ENCODE measurements around the gene TARS2.

TARS2 gene

DNA sequence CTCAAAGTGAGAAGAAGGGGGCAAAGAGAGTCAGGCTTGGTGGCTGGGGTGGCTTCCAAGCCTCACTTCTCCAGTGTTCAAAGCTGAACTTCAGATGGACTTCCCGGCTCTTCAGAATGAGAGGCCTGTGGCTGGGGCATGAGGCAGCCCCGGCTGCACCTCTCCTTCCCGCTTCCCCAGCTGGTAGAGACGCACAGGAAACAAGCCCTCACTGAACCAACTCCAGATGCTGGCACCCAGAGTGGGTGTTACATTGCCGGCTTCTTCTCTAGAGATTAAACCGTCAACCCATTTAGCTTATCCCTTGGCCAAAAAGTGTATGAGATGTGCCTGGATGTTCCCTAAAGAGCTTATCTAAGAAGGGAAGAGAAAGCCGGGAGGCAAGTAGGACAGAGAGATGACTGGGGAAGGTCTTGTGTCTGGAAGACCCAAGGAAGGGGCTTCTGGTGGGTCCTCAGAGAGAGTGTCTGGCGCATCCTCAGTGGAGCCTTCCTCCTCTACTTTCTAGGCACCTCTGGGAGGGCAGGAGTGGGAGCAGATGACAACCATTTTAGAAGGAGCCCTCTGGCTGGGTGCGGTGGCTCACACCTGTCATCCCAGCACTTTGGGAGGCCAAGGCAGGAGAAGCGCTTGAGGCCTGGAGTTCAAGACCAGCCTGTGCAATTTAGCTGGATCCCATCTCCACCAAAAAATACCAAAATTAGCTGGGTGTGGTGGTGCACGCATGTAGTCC, 64.0 kb downstream of the TARS2 start:
- Mint-ChIP-seq H3K36me3 (no peaks in the 10 kb centered on the region), H3K4me1 (peaks cover 35% of the 10 kb centered on the region), H3K4me3 (no peak overlapping the region), H3K27me3 (peaks cover 61% of the 10 kb centered on the region), H3K27ac (peak overlapping the region; percentile 25), H3K9me3 (no peaks in the 10 kb centered on the region)
- CTCF ChIA-PET = interaction anchor here (0.9 to 1.9 kb wide), 4 partner anchors 10 to 28 kb away, joined by 3 to 12 read pairs (median 4); partner anchors contain the start of gene MCL1
- DNase-seq = peak; percentile 39

DNA sequence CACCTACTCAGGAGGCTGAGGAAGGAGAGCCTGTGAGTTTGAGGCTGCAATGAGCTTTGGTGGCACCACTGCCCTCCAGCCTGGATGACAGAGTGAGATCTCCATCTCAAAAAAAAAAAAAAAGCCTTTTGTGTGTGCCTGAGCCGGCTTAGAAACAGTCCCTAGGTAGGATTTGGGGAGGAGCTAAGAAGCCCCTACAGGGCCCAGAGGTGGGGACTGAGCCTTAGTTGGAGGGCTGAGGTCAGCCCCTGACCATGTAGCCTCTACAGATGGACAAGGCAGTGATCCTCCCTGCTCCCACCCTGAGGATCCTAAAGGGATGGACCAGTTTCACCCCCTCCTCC, 64.5 kb downstream of the TARS2 start:
- Mint-ChIP-seq H3K27ac (no peak overlapping the region), H3K36me3 (no peaks in the 10 kb centered on the region), H3K4me3 (no peak overlapping the region), H3K27me3 (peaks cover 56% of the 10 kb centered on the region), H3K9me3 (no peaks in the 10 kb centered on the region), H3K4me1 (peaks cover 35% of the 10 kb centered on the region)
- CTCF ChIA-PET = interaction anchor here (0.9 to 1.9 kb wide), 3 partner anchors 9 to 27 kb away, joined by 3 to 12 read pairs (median 4); partner anchors contain the start of gene MCL1
- no peak for DNase-seq

DNA sequence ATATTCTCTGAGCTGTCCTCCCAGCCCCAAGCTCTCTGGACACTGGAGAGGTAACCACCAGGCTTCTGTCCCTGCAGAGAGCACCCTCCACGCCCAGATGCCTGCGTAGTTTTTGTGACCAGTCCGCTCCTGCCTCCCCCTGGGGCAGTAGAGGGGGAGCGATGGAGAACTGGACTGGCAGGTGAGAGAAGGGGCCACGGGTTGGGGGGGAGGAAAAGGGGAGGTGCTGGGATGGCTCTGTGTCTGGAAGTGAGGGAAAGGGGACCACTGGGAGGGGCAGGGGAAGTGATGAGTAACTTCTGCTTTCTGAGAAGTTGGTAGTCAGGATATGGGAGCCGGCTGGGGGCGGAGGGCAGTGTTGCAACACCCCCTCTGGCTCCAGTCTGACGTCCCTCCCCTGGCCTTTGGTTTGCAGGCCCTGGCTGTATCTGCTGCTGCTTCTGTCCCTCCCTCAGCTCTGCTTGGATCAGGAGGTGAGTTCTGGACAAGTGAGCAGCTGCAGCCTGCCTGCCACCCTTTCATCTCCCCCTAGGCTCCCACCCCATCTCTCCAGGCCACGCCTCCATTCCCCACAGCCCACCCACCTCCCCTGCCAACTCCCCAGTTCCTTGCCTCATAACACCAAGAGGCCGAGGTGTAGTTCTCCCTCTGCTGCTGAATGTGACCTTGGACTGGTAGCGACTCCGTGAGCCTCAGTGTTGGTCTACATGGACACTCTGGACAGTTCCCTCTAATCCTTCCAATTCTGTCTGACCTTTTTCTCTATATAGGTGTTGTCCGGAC, 65.1 kb downstream of the TARS2 start:
- H3K4me1 Mint-ChIP-seq = peaks cover 35% of the 10 kb centered on the region
- H3K36me3 Mint-ChIP-seq = no peaks in the 10 kb centered on the region
- H3K27ac Mint-ChIP-seq = no peak overlapping the region
- no peak overlapping the region for H3K4me3 Mint-ChIP-seq
- no peaks in the 10 kb centered on the region for H3K9me3 Mint-ChIP-seq
- DNase-seq = peak; percentile 48
- peaks cover 50% of the 10 kb centered on the region for H3K27me3 Mint-ChIP-seq
- CTCF ChIA-PET = interaction anchor here (0.9 to 1.9 kb wide), 2 partner anchors 8 to 24 kb away, joined by 3 to 12 read pairs; no protein-coding TSS in a partner anchor

DNA sequence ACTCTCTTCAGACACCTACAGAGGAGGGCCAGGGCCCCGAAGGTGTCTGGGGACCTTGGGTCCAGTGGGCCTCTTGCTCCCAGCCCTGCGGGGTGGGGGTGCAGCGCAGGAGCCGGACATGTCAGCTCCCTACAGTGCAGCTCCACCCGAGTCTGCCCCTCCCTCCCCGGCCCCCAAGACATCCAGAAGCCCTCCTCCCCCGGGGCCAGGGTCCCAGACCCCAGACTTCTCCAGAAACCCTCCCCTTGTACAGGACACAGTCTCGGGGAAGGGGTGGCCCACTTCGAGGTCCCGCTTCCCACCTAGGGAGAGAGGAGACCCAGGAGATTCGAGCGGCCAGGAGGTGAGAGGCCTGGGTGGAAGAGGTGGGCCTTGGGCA, 65.7 kb downstream of the TARS2 start:
- no peaks in the 10 kb centered on the region for H3K9me3 Mint-ChIP-seq
- H3K27me3 Mint-ChIP-seq = peaks cover 50% of the 10 kb centered on the region
- H3K36me3 Mint-ChIP-seq = no peaks in the 10 kb centered on the region
- no peak overlapping the region for H3K4me3 Mint-ChIP-seq
- no peak for DNase-seq
- CTCF ChIA-PET = no interaction called here
- H3K27ac Mint-ChIP-seq = no peak overlapping the region
- peaks cover 35% of the 10 kb centered on the region for H3K4me1 Mint-ChIP-seq

DNA sequence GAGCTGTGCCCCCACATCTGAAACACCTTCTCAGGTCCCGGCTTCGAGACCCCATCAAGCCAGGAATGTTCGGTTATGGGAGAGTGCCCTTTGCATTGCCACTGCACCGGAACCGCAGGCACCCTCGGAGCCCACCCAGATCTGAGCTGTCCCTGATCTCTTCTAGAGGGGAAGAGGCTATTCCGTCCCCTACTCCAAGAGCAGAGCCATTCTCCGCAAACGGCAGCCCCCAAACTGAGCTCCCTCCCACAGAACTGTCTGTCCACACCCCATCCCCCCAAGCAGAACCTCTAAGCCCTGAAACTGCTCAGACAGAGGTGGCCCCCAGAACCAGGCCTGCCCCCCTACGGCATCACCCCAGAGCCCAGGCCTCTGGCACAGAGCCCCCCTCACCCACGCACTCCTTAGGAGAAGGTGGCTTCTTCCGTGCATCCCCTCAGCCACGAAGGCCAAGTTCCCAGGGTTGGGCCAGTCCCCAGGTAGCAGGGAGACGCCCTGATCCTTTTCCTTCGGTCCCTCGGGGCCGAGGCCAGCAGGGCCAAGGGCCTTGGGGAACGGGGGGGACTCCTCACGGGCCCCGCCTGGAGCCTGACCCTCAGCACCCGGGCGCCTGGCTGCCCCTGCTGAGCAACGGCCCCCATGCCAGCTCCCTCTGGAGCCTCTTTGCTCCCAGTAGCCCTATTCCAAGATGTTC, 66.3 kb downstream of the TARS2 start:
- peaks cover 48% of the 10 kb centered on the region for H3K27me3 Mint-ChIP-seq
- no peak overlapping the region for H3K27ac Mint-ChIP-seq
- no peaks in the 10 kb centered on the region for H3K36me3 Mint-ChIP-seq
- H3K9me3 Mint-ChIP-seq = no peaks in the 10 kb centered on the region
- H3K4me1 Mint-ChIP-seq = peaks cover 32% of the 10 kb centered on the region
- CTCF ChIA-PET = no interaction called here
- H3K4me3 Mint-ChIP-seq = no peak overlapping the region
- DNase-seq = no peak

DNA sequence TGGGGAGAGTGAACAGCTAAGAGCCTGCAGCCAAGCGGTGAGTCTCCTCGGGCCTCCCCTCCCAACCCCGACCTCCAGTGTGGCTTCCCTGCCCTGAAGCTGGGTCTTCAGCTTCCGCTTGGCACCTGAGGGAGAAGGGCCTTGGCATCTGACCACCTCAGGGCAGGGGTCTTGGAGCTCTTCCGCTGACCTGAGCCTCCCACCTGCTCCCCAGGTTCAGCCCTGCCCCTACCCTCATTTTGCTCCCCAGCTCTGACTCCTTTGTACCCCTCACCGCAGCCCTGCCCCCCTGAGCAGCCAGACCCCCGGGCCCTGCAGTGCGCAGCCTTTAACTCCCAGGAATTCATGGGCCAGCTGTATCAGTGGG, 66.8 kb downstream of the TARS2 start:
- H3K36me3 Mint-ChIP-seq = no peaks in the 10 kb centered on the region
- H3K27ac Mint-ChIP-seq = no peak overlapping the region
- CTCF ChIA-PET = no interaction called here
- no peaks in the 10 kb centered on the region for H3K9me3 Mint-ChIP-seq
- H3K4me3 Mint-ChIP-seq = no peak overlapping the region
- peaks cover 44% of the 10 kb centered on the region for H3K27me3 Mint-ChIP-seq
- peaks cover 31% of the 10 kb centered on the region for H3K4me1 Mint-ChIP-seq
- DNase-seq = no peak

DNA sequence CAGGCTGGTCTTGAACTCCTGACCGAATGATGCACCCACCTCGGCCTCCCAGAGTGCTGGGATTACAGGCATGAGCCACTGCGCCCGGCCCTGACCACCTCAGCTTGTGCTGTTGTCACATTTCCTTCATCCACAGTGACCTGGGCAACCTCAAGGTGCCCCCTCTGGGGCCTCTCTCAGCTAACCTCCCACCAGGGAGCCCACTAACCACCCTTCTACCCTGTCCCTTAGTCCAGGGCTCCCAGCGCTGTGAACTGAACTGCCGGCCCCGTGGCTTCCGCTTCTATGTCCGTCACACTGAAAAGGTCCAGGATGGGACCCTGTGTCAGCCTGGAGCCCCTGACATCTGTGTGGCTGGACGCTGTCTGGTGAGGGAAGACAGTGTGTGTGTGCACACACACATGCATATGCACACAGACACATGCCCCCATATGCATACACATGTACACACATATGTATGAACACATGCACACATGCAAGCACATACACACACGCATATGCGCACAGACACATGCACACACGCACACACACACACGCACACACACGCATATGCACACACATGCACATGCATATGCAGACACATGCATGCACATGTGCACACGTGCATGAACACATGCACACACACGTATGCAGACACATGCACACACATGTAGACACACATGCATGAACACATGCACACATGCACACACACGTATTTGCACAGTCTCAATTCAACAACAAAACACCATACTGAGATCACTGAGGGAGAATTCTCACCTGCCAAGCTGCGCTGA, 68.2 kb downstream of the TARS2 start:
- peaks cover 33% of the 10 kb centered on the region for H3K4me1 Mint-ChIP-seq
- CTCF ChIA-PET = interaction anchor here (0.5 kb wide), 1 partner anchor 400 kb away, joined by 3 read pairs; no protein-coding TSS in a partner anchor

DNA sequence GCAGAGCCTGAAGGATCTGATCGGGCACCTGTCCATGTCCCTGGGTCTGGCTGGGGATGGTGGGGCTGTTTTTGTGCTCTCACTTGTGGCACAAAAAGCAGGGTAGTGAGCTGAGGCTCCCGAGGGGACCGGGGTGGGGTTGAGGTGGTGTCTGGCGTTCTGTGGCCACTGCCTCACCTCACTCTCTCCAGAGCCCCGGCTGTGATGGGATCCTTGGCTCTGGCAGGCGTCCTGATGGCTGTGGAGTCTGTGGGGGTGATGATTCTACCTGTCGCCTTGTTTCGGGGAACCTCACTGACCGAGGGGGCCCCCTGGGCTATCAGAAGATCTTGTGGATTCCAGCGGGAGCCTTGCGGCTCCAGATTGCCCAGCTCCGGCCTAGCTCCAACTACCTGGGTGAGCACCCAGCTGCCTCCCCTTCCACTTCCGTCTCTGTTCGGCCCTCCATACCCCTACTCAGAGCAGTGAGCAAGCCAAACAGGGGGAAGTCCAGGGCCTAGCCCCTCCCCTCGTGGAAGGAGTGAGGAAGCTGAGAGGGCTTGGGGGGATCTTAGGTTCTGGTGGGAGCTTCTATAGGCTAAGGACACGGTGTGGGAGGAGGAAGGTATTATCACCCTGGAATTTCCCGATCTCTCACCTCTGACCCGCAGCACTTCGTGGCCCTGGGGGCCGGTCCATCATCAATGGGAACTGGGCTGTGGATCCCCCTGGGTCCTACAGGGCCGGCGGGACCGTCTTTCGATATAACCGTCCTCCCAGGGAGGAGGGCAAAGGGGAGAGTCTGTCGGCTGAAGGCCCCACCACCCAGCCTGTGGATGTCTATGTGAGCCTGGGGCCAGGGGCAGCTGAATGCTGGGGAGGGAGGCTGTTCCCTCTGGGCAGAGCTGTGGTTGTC, 69.0 kb downstream of the TARS2 start:
- Mint-ChIP-seq H3K4me3 (no peak overlapping the region), H3K27ac (no peak overlapping the region), H3K4me1 (peaks cover 33% of the 10 kb centered on the region), H3K36me3 (no peaks in the 10 kb centered on the region), H3K9me3 (no peaks in the 10 kb centered on the region), H3K27me3 (peaks cover 25% of the 10 kb centered on the region)
- CTCF ChIA-PET = interaction anchor here (0.5 kb wide), 1 partner anchor 399 kb away, joined by 3 read pairs; no protein-coding TSS in a partner anchor
- DNase-seq = no peak

More for the DNA sequence above, 68.2 kb downstream of the TARS2 start:
- Mint-ChIP-seq H3K36me3 (no peaks in the 10 kb centered on the region), H3K27me3 (peaks cover 33% of the 10 kb centered on the region), H3K4me3 (no peak overlapping the region), H3K27ac (no peak overlapping the region), H3K9me3 (no peaks in the 10 kb centered on the region)
- DNase-seq = no peak

DNA sequence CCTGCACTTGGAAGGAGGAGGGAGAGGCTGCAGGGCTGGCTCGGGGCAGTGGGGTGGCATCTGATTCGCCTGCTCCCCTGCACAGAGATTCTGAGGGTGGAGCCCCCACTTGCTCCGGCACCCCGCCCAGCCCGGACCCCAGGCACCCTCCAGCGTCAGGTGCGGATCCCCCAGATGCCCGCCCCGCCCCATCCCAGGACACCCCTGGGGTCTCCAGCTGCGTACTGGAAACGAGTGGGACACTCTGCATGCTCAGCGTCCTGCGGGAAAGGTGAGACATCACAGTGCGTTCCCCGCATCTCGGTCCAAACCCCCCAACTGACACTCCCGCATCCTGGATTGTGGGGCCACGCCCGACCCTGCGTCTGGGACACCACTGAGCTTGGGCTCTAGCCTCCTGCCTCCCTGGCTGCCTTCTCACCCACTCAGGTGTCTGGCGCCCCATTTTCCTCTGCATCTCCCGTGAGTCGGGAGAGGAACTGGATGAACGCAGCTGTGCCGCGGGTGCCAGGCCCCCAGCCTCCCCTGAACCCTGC, 69.9 kb downstream of the TARS2 start:
- Mint-ChIP-seq H3K4me1 (peaks cover 26% of the 10 kb centered on the region), H3K27ac (no peak overlapping the region), H3K36me3 (peaks cover 3% of the 10 kb centered on the region), H3K27me3 (peaks cover 16% of the 10 kb centered on the region), H3K4me3 (no peak overlapping the region), H3K9me3 (no peaks in the 10 kb centered on the region)
- no peak for DNase-seq
- CTCF ChIA-PET = interaction anchor here (5.8 kb wide), 1 partner anchor 71 kb away, joined by 58 read pairs; the partner anchor contains the start of gene ENSA
